Suprapubic skin (tissue), 4 donors: ENCODE data around the gene SDCBP2. TPM values are rescaled to one million over a fixed set of nuclear protein-coding genes. Genes with fewer than 3 reads are reported as not detected.

Experiments
- DNase-seq, 2 donors: peaks; one replicate each; pipeline ENCODE4 v3.0.0-alpha.2; 2019; ENCODE audit warnings: low spot score in 2 of 2
- H3K27ac ChIP-seq: fragments of 200-600 bp; sonication (generic); one replicate; pipeline ENCODE4 v1.5.1; 2019
- H3K27me3 ChIP-seq: fragments of 200-600 bp; sonication (generic); one replicate; pipeline ENCODE4 v1.5.1; 2019
- H3K36me3 ChIP-seq: fragments of 200-600 bp; sonication (generic); one replicate; pipeline ENCODE4 v1.5.1; 2019
- H3K4me1 ChIP-seq: fragments of 200-600 bp; sonication (generic); one replicate; pipeline ENCODE4 v1.5.1; 2019
- H3K4me3 ChIP-seq: fragments of 200-600 bp; sonication (generic); one replicate; pipeline ENCODE4 v1.5.1; 2019; ENCODE audit warnings: mild to moderate bottlenecking
- H3K9me3 ChIP-seq: fragments of 200-600 bp; sonication (generic); one replicate; pipeline ENCODE4 v1.5.1; 2019
- EP300 ChIP-seq: sonication (generic); formaldehyde crosslinking; IDR thresholded peaks from one replicate; pipeline ENCODE4 v1.6.1; 2017; ENCODE audit warnings: antibody characterized with exemption
- POLR2A ChIP-seq, 2 donors: fragments of 450-650 bp; IDR thresholded peaks; one replicate each; pipeline ENCODE4 v1.6.1; 2017; ENCODE audit warnings: antibody characterized with exemption in 2 of 2, mild to moderate bottlenecking in 2 of 2, moderate library complexity in 2 of 2
- POLR2AphosphoS5 ChIP-seq, 3 donors: sonication (generic); formaldehyde crosslinking; IDR thresholded peaks; one replicate each; pipeline ENCODE4 v1.6.1; 2017; ENCODE audit warnings: antibody characterized with exemption in 3 of 3
- WGBS: methylation state at CpG from one replicate; pipeline ENCODE4 v1.1.5; 2018; 5-methylcytosine and 5-hydroxymethylcytosine counted together
- total RNA-seq, 4 donors: library from RNA; depleted of rRNA; stranded (reverse); fragments of >200 nt; gene quantifications; one replicate each; pipeline ENCODE4 v1.1.0, GENCODE V29; 2016
- TF ChIP-seq, protein P1 (sequence below), 2 donors: fragments of 200-600 bp in 1 of 2; fragments of 450-650 bp in 1 of 2; sonication (generic) in 1 of 2; IDR thresholded peaks; one replicate each; pipeline ENCODE4 v1.5.1; 2016 to 2019; ENCODE audit warnings: antibody characterized with exemption in 2 of 2, mild to moderate bottlenecking in 1 of 2, moderate library complexity in 1 of 2

Gene SDCBP2
- total RNA-seq, 4 donors from 2014 or later, result 74.4 to 143 (median 115) TPM

DNA sequence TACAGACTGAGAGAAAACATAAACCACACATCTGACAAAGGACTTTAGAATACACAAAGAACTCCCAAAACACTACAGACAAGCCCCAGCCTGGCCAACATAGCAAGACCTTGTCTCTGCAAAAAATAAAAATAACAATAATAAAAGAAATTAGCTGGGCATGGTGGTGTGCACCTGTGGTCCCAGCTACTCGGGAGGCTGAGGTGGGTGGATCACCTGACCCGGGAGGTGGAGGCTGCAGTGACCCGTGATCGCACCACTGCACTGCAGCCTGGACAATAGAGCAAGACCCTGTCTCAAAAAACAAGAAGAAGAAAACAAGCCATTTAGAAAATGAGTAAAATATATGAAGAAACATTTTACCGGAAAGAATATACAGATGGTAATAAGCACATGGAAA is 13.1 kb downstream of the SDCBP2 start:
- TF ChIP-seq, protein P1, sequence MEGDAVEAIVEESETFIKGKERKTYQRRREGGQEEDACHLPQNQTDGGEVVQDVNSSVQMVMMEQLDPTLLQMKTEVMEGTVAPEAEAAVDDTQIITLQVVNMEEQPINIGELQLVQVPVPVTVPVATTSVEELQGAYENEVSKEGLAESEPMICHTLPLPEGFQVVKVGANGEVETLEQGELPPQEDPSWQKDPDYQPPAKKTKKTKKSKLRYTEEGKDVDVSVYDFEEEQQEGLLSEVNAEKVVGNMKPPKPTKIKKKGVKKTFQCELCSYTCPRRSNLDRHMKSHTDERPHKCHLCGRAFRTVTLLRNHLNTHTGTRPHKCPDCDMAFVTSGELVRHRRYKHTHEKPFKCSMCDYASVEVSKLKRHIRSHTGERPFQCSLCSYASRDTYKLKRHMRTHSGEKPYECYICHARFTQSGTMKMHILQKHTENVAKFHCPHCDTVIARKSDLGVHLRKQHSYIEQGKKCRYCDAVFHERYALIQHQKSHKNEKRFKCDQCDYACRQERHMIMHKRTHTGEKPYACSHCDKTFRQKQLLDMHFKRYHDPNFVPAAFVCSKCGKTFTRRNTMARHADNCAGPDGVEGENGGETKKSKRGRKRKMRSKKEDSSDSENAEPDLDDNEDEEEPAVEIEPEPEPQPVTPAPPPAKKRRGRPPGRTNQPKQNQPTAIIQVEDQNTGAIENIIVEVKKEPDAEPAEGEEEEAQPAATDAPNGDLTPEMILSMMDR (IDR thresholded peaks at IDR 0.05), result no peak
- TF ChIP-seq EP300, result no peak
- no peak for TF ChIP-seq POLR2AphosphoS5 (IDR thresholded peaks at IDR 0.05)
- TF ChIP-seq POLR2A (IDR thresholded peaks at IDR 0.05), result no peak
- Histone ChIP-seq H3K4me3 (no peak overlapping the region), H3K4me1 (peaks cover 10% of the 10 kb centered on the region), H3K27ac (no peak overlapping the region), H3K9me3 (no peaks in the 10 kb centered on the region), H3K27me3 (no peaks in the 10 kb centered on the region), H3K36me3 (no peaks in the 10 kb centered on the region)
- 84% methylated on average over 5 of the region's 5 CpGs for WGBS
- no peak for DNase-seq

DNA sequence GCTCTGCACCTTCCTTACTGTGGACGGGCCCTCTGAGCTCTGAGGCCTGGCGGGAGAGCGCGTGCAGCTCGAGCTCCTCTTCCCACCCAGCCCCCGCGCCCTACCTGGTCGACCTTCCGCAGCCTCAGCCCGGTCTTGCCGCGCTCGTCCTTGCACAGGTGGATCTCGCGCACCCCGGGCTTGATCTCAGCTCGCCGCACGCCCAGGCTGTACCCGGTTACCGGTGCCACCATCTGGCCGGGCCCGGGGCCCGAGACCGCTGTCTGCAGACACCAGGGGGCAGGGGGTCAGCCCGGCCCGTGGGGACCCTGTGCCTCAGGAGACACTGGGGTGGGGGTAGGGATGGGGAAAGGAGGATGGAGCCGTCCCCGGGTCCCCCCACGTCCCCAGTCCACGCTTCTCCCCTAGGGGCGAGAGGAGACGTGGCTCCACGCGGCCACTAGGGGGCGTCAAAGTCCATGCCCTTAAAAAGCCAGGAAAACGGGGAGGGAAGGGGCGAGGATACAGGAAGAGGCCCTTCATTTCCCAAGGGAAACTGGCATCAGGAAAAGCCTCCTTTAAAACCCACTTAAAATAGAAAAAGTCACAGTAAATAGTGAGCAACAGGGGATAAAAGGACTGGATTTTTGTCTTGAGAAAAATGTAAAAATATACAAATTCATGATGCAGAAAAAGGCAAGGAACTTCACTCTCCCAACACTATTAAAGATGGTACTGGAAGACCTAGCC is 15.5 kb downstream of the SDCBP2 start:
- H3K36me3 ChIP-seq, result peaks cover 9% of the 10 kb centered on the region
- H3K4me3 ChIP-seq, result no peak overlapping the region
- H3K27ac ChIP-seq, result no peak overlapping the region
- TF ChIP-seq, protein P1 (IDR thresholded peaks at IDR 0.05), result peak; percentile 86 to 91
- no peak for TF ChIP-seq POLR2A (IDR thresholded peaks at IDR 0.05)
- no peaks in the 10 kb centered on the region for H3K9me3 ChIP-seq
- DNase-seq, result peak in 1 of 2 donors; percentile 89
- peaks cover 10% of the 10 kb centered on the region for H3K4me1 ChIP-seq
- 10% methylated on average over 12 of the region's 38 CpGs for WGBS
- H3K27me3 ChIP-seq, result no peaks in the 10 kb centered on the region

DNA sequence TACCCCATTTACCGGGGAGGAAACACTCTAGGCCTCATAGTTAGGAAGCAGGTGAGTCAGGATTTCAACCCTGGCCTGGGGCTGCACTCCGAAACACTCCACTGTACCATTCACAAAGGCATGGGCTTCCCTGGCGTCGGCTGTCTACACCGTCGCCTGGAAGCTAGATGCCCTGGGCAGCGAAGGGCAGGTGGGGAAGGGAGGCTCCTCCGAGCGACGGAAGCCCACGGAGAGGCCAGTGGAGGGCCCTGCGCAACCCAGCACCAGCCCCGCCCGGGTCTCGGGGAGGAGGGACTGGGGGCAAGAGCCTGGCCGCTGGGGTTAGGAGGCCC is 16.1 kb downstream of the SDCBP2 start:
- DNase-seq, result no peak
- H3K4me1 ChIP-seq, result peaks cover 10% of the 10 kb centered on the region
- no peaks in the 10 kb centered on the region for H3K9me3 ChIP-seq
- WGBS, result 77% methylated on average over 14 of the region's 16 CpGs
- peaks cover 9% of the 10 kb centered on the region for H3K36me3 ChIP-seq
- no peak overlapping the region for H3K4me3 ChIP-seq
- no peak overlapping the region for H3K27ac ChIP-seq
- TF ChIP-seq POLR2A (IDR thresholded peaks at IDR 0.05), result no peak
- TF ChIP-seq, protein P1 (IDR thresholded peaks at IDR 0.05), result no peak
- no peak for TF ChIP-seq EP300
- TF ChIP-seq POLR2AphosphoS5 (IDR thresholded peaks at IDR 0.05), result no peak
- H3K27me3 ChIP-seq, result no peaks in the 10 kb centered on the region

DNA sequence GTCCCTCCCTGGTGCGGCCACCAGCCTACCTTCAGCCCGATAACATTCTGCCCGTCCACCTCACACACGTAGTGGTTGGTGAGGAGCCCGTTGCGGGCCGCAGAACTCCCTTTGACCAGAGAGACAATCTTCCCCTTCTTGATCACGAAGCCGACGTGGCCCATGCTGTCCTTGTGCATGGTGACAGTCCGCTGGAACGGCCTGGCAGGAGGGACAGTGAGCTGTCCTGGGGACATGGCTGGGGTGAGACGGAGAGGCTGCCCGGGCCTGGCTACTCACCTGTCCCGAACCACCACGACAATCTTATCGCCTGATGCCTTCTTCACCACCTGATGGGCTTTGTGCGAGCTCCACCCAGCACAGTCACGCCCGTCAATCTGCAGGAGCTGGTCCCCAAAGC is 16.6 kb downstream of the SDCBP2 start:
- over 99% methylated on average over 14 of the region's 20 CpGs for WGBS
- H3K27ac ChIP-seq, result no peak overlapping the region

DNA sequence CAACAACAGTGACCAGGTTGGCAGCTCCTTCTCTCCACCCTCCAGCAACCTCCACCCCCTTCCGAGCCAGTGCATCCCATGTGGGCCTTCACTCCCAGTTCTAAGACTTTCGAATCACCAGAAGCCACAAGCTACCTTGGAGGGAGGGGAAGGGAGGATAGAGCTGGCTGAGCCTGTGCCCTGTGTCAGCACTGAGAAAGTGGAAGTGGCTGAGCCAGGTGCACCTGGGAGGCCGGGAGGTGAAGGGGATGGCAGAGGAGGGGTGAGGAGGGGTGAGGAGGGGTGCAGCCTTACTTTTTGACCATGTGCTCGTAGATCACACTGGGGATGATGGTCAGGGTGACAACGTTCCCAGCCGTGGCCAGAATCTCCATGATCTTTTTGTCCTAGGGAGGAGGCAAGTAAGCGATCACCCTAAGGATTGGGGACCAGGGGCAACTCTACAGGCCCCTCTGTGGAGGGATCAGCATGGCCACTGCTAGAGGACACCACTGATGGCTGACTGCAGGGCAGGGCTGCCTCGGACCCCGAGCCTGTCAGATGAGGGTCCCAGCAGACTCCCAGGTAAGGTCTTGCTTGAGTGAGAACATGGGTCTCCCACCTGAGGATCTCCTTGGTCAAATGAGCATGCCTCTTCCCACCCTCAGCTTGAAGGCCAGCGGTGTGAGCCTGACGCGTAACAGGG is 18.3 kb downstream of the SDCBP2 start:
- TF ChIP-seq POLR2A (IDR thresholded peaks at IDR 0.05) (no peak), POLR2AphosphoS5 (IDR thresholded peaks at IDR 0.05) (no peak), EP300 (no peak)
- TF ChIP-seq, protein P1 (IDR thresholded peaks at IDR 0.05), result no peak
- Histone ChIP-seq H3K27me3 (no peaks in the 10 kb centered on the region), H3K4me1 (peaks cover 10% of the 10 kb centered on the region), H3K4me3 (no peak overlapping the region), H3K36me3 (peaks cover 17% of the 10 kb centered on the region), H3K27ac (no peak overlapping the region), H3K9me3 (no peaks in the 10 kb centered on the region)
- WGBS, result 95% methylated on average over 9 of the region's 12 CpGs
- DNase-seq, result no peak

More for the DNA sequence above, 16.6 kb downstream of the SDCBP2 start:
- Histone ChIP-seq H3K27me3 (no peaks in the 10 kb centered on the region), H3K4me1 (peaks cover 10% of the 10 kb centered on the region), H3K9me3 (no peaks in the 10 kb centered on the region), H3K36me3 (peaks cover 10% of the 10 kb centered on the region), H3K4me3 (no peak overlapping the region)
- no peak for TF ChIP-seq EP300
- TF ChIP-seq POLR2A (IDR thresholded peaks at IDR 0.05), result no peak
- TF ChIP-seq, protein P1 (IDR thresholded peaks at IDR 0.05), result no peak
- no peak for TF ChIP-seq POLR2AphosphoS5 (IDR thresholded peaks at IDR 0.05)
- no peak for DNase-seq
